ENCODE measurements around the gene ARHGAP32. TPM values are rescaled to one million over a fixed set of nuclear protein-coding genes. Genes with fewer than 3 reads are reported as not detected.
"Not testable (repeated sequence)": the region's sequence is repeated elsewhere in the genome, so short reads cannot be mapped to it uniquely, and the experiment has no call there.

ARHGAP32 gene
- total RNA-seq, 8 experiments from 2014 or later, result 5.8 to 23.0 (median 18.4) TPM

- ATAC-seq (replicated peaks in 6 of 8), result no peak
- H3K27ac ChIP-seq, result no peak overlapping the region
- no peak overlapping the region for H3K4me3 ChIP-seq
- WGBS, 10 experiments, result 50 to 100% (median 95%) methylated on average over 1 of the region's 1 CpG
- in situ Hi-C loops (cut with MboI; ENCODE audit: low pct_unique_long_range_greater_than_20kb in 2 of 9, low sequenced_read_pairs in 9 of 9, unreplicated experiment in 9 of 9), result no loop called here
- H3K4me1 ChIP-seq (replicated peaks in 1 of 2), result no peaks in the 10 kb centered on the region
Observed at GRCh38 chr11:129189646-129190045, 2.5 kb downstream of the ARHGAP32 start.

- H3K4me1 ChIP-seq (replicated peaks in 1 of 2); ATAC-seq (replicated peaks in 6 of 8); in situ Hi-C loops (cut with MboI; ENCODE audit: low pct_unique_long_range_greater_than_20kb in 2 of 9, low sequenced_read_pairs in 9 of 9, unreplicated experiment in 9 of 9); H3K27ac ChIP-seq; H3K4me3 ChIP-seq: not testable (repeated sequence)
- 100% methylated on average over 1 of the region's 2 CpGs; no CpG with 5 or more reads in 8 of the 10 experiments for WGBS, 10 experiments
Observed at GRCh38 chr11:129185082-129185481, 7.0 kb downstream of the ARHGAP32 start.

- Histone ChIP-seq H3K4me3 (no peak overlapping the region), H3K4me1 (replicated peaks in 1 of 2) (no peaks in the 10 kb centered on the region), H3K27ac (no peak overlapping the region)
- in situ Hi-C loops (cut with MboI; ENCODE audit: low pct_unique_long_range_greater_than_20kb in 2 of 9, low sequenced_read_pairs in 9 of 9, unreplicated experiment in 9 of 9), result no loop called here
- no peak for ATAC-seq (replicated peaks in 6 of 8)
- WGBS, 10 experiments, result 12 to 100% (median 75%) methylated on average over 1 to 2 of the region's 2 CpGs
Observed at GRCh38 chr11:129184581-129184980, 7.5 kb downstream of the ARHGAP32 start.

- in situ Hi-C loops (cut with MboI; ENCODE audit: low pct_unique_long_range_greater_than_20kb in 2 of 9, low sequenced_read_pairs in 9 of 9, unreplicated experiment in 9 of 9), result no loop called here
- no peak overlapping the region for H3K27ac ChIP-seq
- peak in 3 of 8 experiments; percentile 23 to 72 (median 55) for ATAC-seq (replicated peaks in 6 of 8)
- H3K4me1 ChIP-seq (replicated peaks in 1 of 2), result no peaks in the 10 kb centered on the region
- WGBS, 10 experiments, result 0 to 100% (median 50%) methylated on average over 1 of the region's 1 CpG; no CpG with 5 or more reads in 2 of the 10 experiments
- H3K4me3 ChIP-seq, result no peak overlapping the region
Observed at GRCh38 chr11:129167315-129167714, 24.8 kb downstream of the ARHGAP32 start.

GRCh38 chr11:129163714-129164164 is 28.4 kb downstream of the ARHGAP32 start:
- WGBS, 10 experiments, result 83 to 100% (median 93%) methylated on average over 1 to 3 of the region's 3 CpGs
- Histone ChIP-seq H3K27ac (no peak overlapping the region), H3K4me1 (replicated peaks in 1 of 2) (no peaks in the 10 kb centered on the region), H3K4me3 (no peak overlapping the region)
- no peak for ATAC-seq (replicated peaks in 6 of 8)
- in situ Hi-C loops (cut with MboI; ENCODE audit: low pct_unique_long_range_greater_than_20kb in 2 of 9, low sequenced_read_pairs in 9 of 9, unreplicated experiment in 9 of 9), result no loop called here

- H3K4me1 ChIP-seq (replicated peaks in 1 of 2); ATAC-seq (replicated peaks in 6 of 8); H3K4me3 ChIP-seq; H3K27ac ChIP-seq; in situ Hi-C loops (cut with MboI; ENCODE audit: low pct_unique_long_range_greater_than_20kb in 2 of 9, low sequenced_read_pairs in 9 of 9, unreplicated experiment in 9 of 9): not testable (repeated sequence)
- 67 to 100% (median 93%) methylated on average over 2 to 3 of the region's 3 CpGs; no CpG with 5 or more reads in 1 of the 10 experiments for WGBS, 10 experiments
Observed at GRCh38 chr11:129157080-129157479, 35.0 kb downstream of the ARHGAP32 start.

- Histone ChIP-seq H3K27ac (no peak overlapping the region), H3K4me3 (no peak overlapping the region), H3K4me1 (replicated peaks in 1 of 2) (no peaks in the 10 kb centered on the region)
- WGBS, 10 experiments, result 63 to 97% (median 80%) methylated on average over 2 to 5 of the region's 9 CpGs; no CpG with 5 or more reads in 5 of the 10 experiments
- ATAC-seq (replicated peaks in 6 of 8), result no peak
- in situ Hi-C loops (cut with MboI; ENCODE audit: low pct_unique_long_range_greater_than_20kb in 2 of 9, low sequenced_read_pairs in 9 of 9, unreplicated experiment in 9 of 9), result no loop called here
Observed at GRCh38 chr11:129155745-129156144, 36.4 kb downstream of the ARHGAP32 start.

GRCh38 chr11:129148487-129148886 is 43.6 kb downstream of the ARHGAP32 start:
- in situ Hi-C loops (cut with MboI; ENCODE audit: low pct_unique_long_range_greater_than_20kb in 2 of 9, low sequenced_read_pairs in 9 of 9, unreplicated experiment in 9 of 9), result no loop called here
- Histone ChIP-seq H3K4me1 (replicated peaks in 1 of 2) (peaks cover 0 to 2% of the 10 kb centered on the region in 2 donors), H3K27ac (no peak overlapping the region), H3K4me3 (no peak overlapping the region)
- WGBS, 10 experiments, result 0 to 100% (median 80%) methylated on average over 1 to 2 of the region's 2 CpGs; no CpG with 5 or more reads in 1 of the 10 experiments
- ATAC-seq (replicated peaks in 6 of 8), result peak in 2 of 8 experiments; percentile 26 to 42

- in situ Hi-C loops (cut with MboI; ENCODE audit: low pct_unique_long_range_greater_than_20kb in 2 of 9, low sequenced_read_pairs in 9 of 9, unreplicated experiment in 9 of 9), result no loop called here
- H3K4me1 ChIP-seq (replicated peaks in 1 of 2), result peaks cover 2 to 16% of the 10 kb centered on the region in 2 donors
- H3K27ac ChIP-seq, result no peak overlapping the region
- peak in 1 of 8 experiments; percentile 24 for ATAC-seq (replicated peaks in 6 of 8)
- no peak overlapping the region for H3K4me3 ChIP-seq
- WGBS, 10 experiments, result 0 to 100% (median 88%) methylated on average over 1 to 2 of the region's 2 CpGs
Observed at GRCh38 chr11:129146191-129146590, 45.9 kb downstream of the ARHGAP32 start.

GRCh38 chr11:129145276-129145675 is 46.8 kb downstream of the ARHGAP32 start:
- Histone ChIP-seq H3K4me1 (replicated peaks in 1 of 2) (peaks cover 2 to 16% of the 10 kb centered on the region in 2 donors), H3K27ac (no peak overlapping the region), H3K4me3 (no peak overlapping the region)
- ATAC-seq (replicated peaks in 6 of 8), result no peak
- in situ Hi-C loops (cut with MboI; ENCODE audit: low pct_unique_long_range_greater_than_20kb in 2 of 9, low sequenced_read_pairs in 9 of 9, unreplicated experiment in 9 of 9), result no loop called here

GRCh38 chr11:129144256-129144655 is 47.9 kb downstream of the ARHGAP32 start:
- ATAC-seq (replicated peaks in 6 of 8), result no peak
- 27 to 100% (median 80%) methylated on average over 1 to 2 of the region's 2 CpGs; no CpG with 5 or more reads in 1 of the 10 experiments for WGBS, 10 experiments
- in situ Hi-C loops (cut with MboI; ENCODE audit: low pct_unique_long_range_greater_than_20kb in 2 of 9, low sequenced_read_pairs in 9 of 9, unreplicated experiment in 9 of 9), result no loop called here
- H3K27ac ChIP-seq, result no peak overlapping the region
- H3K4me3 ChIP-seq, result no peak overlapping the region
- peaks cover 2 to 16% of the 10 kb centered on the region in 2 donors for H3K4me1 ChIP-seq (replicated peaks in 1 of 2)

GRCh38 chr11:129143335-129143734 is 48.8 kb downstream of the ARHGAP32 start:
- in situ Hi-C loops (cut with MboI; ENCODE audit: low pct_unique_long_range_greater_than_20kb in 2 of 9, low sequenced_read_pairs in 9 of 9, unreplicated experiment in 9 of 9), result no loop called here
- peak overlapping the region in 1 of 2 donors; percentile 47 for H3K27ac ChIP-seq
- peaks cover 2 to 16% of the 10 kb centered on the region in 2 donors for H3K4me1 ChIP-seq (replicated peaks in 1 of 2)
- ATAC-seq (replicated peaks in 6 of 8), result peak; percentile 89 to 100 (median 100)
- H3K4me3 ChIP-seq, result no peak overlapping the region
- 0 to 79% (median 30%) methylated on average over 1 to 8 of the region's 8 CpGs; no CpG with 5 or more reads in 1 of the 10 experiments for WGBS, 10 experiments

GRCh38 chr11:129141748-129142523 is 50.2 kb downstream of the ARHGAP32 start:
- ATAC-seq (replicated peaks in 6 of 8), result peak in 1 of 8 experiments; percentile 62
- H3K4me3 ChIP-seq, result no peak overlapping the region
- 15 to 100% (median 82%) methylated on average over 1 to 8 of the region's 8 CpGs for WGBS, 10 experiments
- no peak overlapping the region for H3K27ac ChIP-seq
- in situ Hi-C loops (cut with MboI; ENCODE audit: low pct_unique_long_range_greater_than_20kb in 2 of 9, low sequenced_read_pairs in 9 of 9, unreplicated experiment in 9 of 9), result no loop called here
- peaks cover 2 to 16% of the 10 kb centered on the region in 2 donors for H3K4me1 ChIP-seq (replicated peaks in 1 of 2)
